Stimulated activated CD8-positive, alpha-beta memory T cell treated with anti-CD3 and anti-CD28 coated beads, Interleukin-15, amount 100 ng/mL, for 4 hours (primary cell): ENCODE measurements around the gene USP44.
A peak's percentile ranks its signal among the peaks of the same experiment; 100 is the strongest.
"Not testable (repeated sequence)": the region's sequence is repeated elsewhere in the genome, so short reads cannot be mapped to it uniquely, and the experiment has no call there.

ENCODE experiments used
- DNase-seq, 2 donors: peaks; one replicate each; pipeline ENCODE4 v3.0.0-alpha.2; 2020; ENCODE audit warnings: low read depth in 2 of 2

The USP44 gene

DNA sequence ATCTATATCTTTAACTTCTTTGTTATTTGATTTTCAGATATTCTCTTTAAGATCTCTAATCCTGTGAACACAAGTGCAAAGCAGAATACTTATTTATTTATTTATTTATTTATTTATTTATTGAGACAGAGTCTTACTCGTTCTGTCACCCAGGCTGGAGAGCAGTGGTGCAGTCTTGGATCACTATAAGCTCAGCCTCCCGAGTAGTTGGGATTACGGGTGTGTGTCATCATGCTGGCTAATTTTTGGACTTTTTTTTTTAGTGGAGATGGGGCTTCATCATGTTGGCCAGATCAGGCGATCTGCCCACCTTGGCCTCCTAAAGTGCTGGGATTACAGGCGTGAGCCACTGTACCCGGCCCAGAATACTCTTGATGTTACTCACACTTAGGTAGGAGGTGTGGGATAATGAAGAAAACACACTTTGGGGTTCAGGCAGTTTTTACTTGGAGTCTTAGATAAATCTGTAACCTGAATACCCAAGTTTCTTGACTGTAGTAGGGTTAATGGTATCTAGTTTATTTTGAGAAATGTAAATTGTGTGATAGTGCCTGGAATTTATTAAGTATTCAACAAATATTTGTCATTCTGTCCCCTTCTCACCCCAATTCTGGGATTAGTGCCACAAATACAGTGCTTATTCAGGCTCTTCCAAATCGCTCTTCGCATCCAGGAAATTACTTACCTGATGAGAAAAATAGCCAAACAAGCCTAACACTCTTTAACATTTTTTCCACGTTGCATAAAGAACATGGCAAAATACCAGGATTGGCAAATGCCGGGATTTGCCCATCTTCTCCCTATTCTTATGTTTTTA, 44.4 kb downstream of the USP44 start:
- DNase-seq: no peak

DNA sequence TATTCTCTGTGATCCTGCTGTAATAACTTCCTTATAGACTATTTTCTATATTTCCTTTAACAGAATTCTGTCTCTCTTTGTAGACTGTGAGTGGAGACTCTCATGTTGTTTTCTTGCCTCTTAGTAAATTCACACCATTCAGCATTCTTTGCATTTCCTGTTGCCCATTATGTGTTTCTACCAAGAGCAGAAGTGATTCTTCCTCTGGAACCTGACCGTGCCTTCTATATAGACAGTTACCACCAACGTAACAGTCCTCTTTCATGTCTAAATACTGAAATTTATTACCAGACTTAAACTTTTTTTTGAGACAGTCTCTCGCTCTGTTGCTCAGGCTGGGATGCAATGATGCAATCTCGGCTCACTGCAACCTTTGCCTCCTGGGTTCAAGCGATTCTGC, 46.2 kb downstream of the USP44 start:
- no peak for DNase-seq

- DNase-seq: no peak
Observed at GRCh38 chr12:95504140-95504539, 47.1 kb downstream of the USP44 start.

GRCh38 chr12:95499772-95500171, 51.5 kb downstream of the USP44 start:
- DNase-seq: no peak

GRCh38 chr12:95498968-95499367, 52.3 kb downstream of the USP44 start:
- no peak for DNase-seq

- DNase-seq: no peak
Observed at GRCh38 chr12:95497031-95497430, 54.2 kb downstream of the USP44 start.

GRCh38 chr12:95495433-95495832, 55.8 kb downstream of the USP44 start:
- DNase-seq: no peak

GRCh38 chr12:95494888-95495287, 56.4 kb downstream of the USP44 start:
- DNase-seq: no peak

DNA sequence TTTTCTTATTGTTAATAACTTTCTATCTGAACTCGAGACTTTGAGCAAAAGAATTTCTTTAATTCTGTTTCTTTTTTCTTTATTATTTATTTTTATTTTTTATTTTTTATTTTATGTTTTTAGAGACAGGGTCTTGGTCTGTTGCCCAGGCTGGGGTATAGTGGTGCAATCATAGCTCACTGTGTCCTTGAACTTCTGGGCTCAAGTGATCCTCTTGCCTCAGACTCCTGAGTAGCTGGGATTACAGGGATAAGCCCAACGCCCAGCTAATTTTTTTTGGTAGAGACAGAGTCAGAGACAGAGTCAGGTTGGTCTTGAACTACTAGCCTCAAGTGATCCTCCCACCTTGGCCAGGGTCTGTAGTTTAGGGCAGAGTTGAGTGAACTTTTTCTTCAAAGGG, 58.8 kb downstream of the USP44 start:
- DNase-seq: no peak

DNA sequence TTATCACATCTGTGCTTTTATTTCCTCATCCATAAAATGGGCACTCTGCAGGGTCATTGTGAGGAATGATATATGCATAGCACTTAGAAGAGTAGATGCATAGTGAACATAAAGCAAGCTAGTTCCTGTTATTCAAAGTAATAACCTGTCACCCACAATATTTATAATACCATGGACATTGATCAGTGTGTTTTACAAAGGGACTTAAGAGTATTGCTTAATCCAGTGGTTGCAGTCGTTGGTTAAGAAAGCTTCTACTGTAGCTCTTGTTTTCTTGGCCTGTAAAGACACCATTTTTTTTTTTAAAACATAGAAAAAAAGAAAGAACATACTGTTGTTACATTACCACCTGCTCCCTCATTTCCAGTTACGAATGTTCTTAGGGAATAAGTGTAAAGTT, 64.3 kb downstream of the USP44 start:
- no peak for DNase-seq

- no peak for DNase-seq
Observed at GRCh38 chr12:95484524-95484923, 66.8 kb downstream of the USP44 start.

DNA sequence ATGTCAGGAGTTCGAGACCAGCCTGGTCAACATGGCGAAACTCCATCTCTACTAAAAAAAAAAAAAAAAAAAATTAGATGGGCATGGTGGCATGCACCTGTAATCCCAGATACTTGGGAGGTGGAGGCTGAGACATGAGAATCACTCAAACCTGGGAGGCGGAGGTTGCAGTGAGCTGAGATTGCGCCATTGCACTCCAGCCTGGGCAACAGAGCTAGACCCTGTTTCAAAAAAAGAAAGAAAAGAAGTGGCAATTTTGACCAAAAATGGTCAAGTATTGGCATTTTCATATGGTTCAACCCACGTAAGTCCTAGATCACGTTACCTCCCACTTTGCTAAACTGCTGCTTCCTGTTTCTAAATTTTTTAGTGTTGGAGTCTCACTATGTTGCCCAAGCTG, 68.7 kb downstream of the USP44 start:
- not testable (repeated sequence) for DNase-seq

- no peak for DNase-seq
Observed at GRCh38 chr12:95481888-95482287, 69.4 kb downstream of the USP44 start.

- DNase-seq: no peak
Observed at GRCh38 chr12:95481072-95481471, 70.2 kb downstream of the USP44 start.

DNA sequence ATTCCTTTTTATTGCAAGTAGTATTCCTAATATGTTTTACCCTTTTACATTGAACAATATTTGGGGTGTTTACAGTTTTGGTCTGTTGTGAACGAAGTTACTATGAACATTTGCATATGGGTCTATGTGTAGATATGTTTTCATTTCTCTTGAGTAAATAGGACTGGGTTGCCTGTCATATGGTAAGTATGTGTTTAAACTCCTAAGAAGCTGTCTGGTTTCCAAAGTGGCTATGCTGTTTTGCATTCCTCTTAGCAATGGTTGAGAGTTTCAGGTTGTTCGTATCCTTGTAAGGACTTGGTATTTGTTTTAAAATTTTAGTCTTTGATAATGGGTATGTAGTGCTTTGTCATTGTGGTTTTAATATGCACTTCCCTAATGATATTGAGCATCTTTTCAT, 71.0 kb downstream of the USP44 start:
- DNase-seq: no peak

GRCh38 chr12:95474660-95474958, 76.7 kb downstream of the USP44 start:
- no peak for DNase-seq

DNA sequence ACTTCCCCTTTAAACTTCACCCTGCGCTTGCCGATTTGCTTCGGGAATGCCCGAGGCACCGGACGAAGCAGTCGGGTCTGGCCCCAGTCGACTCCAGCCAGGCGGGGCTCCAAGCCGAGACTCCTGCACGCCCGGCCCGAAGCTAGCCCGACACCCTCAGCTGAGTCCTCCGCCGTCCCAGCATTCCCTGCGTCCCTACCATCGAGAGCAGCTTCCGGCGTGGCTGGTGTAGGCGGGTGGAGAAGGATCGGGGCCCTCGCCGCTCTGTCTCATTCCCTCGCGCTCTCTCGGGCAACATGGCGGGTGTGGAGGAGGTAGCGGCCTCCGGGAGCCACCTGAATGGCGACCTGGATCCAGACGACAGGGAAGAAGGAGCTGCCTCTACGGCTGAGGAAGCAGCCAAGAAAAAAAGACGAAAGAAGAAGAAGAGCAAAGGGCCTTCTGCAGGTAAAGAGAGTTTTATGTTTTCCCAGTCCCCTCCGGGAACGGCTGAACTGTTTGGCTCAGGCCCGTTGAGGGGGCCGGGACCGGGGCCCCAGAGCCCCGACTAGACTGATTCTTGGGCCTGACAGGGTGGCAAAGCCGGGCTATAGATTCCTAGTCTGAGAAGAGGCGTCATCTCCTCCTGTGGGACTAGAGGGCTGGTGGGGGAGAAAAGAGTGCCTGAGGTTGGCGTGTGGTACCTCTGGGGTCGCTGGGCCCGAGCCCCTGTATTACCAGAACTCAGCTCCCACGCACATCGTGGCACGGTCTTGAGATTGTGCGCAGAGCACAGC, 77.2 kb downstream of the USP44 start, which contains the start of gene METAP2:
Gene METAP2 (plus strand): TSS at position 269 of the 776 bp plus-strand sequence. CDS start 28 bp downstream, at position 297.
- DNase-seq: peak; percentile 84 to 89

DNA sequence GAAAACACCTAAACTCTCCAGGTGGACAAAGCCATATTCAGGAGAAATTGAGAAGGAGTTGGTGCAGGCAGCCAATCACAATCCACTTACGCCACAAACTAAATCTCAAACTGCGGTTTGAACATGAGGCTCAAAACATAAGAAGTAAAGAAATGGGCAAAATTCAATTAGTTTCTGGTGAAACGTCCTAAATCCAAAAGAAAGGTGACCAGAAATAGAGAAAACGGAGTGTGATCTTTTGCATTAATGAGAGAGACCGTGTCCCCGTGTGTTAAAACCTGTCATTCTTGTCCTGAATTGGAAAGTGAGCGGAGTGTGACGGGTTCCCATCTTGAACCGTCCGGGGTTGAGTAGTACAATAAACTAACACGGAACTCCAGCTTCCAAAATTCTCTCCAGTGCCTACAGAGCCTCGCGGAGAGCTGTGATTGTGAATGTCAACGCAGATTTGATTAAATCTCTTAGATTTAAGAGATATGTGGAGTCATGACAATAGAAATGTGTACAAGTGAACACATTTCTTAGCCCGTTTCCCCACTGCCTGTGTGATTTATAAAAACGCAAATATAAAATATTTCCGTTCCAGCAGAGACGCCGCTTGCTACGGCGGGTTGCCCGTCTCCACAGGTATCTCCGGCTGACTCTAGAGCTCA, 77.9 kb downstream of the USP44 start:
- DNase-seq: no peak

DNA sequence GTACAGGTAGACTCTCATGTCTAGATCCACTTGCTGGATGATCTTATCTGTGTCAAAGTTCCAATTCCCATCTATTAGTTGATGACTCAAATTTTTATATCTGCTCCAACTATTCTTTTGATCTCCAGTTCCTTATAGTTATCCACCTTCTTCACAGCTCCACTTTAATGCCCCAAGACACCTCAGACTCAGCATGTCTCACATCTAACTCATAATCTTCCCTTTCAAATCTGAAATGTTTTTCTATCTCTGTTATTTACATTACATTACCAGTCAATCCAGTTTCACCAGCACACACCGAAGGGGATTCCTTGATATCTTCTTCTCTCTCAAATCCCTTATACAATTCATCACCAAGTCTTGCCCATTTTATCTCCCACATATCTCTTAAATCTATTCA, 81.0 kb downstream of the USP44 start:
- DNase-seq: no peak
